Measurements from ENCODE around the gene TCF19. TPM values are rescaled to one million over a fixed set of nuclear protein-coding genes. Genes with fewer than 3 reads are reported as not detected.

TCF19 gene
- total RNA-seq, 1 experiment from 2014 or later: 12.7 TPM

DNA sequence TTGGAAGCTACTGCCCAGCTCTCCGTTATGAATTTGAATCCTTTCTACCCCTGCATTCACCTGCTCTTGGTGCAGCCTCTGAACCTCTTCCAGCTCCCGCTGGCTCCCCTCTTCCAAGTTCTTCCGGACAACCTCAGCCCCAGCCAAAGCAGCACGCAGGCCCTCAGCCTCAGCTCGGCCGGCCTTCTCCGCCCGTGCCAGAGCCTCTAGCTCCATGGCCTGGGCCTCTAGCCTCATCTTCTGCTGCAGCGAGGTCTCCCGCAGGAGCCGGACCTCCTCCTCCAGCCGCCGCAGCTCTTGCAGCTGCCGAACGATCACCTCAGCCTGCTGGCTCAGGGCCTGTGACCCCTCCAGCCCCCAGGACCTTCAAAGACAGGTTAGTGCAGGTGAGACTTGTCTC is 4.0 kb upstream of the TCF19 start (continued):
- TF ChIP-seq PRRX2 (CRISPR knock-in tag; IDR thresholded peaks at IDR 0.05): no peak
- TF ChIP-seq TEAD4 (CRISPR knock-in tag; IDR thresholded peaks at IDR 0.05): no peak
- TF ChIP-seq, protein P1, sequence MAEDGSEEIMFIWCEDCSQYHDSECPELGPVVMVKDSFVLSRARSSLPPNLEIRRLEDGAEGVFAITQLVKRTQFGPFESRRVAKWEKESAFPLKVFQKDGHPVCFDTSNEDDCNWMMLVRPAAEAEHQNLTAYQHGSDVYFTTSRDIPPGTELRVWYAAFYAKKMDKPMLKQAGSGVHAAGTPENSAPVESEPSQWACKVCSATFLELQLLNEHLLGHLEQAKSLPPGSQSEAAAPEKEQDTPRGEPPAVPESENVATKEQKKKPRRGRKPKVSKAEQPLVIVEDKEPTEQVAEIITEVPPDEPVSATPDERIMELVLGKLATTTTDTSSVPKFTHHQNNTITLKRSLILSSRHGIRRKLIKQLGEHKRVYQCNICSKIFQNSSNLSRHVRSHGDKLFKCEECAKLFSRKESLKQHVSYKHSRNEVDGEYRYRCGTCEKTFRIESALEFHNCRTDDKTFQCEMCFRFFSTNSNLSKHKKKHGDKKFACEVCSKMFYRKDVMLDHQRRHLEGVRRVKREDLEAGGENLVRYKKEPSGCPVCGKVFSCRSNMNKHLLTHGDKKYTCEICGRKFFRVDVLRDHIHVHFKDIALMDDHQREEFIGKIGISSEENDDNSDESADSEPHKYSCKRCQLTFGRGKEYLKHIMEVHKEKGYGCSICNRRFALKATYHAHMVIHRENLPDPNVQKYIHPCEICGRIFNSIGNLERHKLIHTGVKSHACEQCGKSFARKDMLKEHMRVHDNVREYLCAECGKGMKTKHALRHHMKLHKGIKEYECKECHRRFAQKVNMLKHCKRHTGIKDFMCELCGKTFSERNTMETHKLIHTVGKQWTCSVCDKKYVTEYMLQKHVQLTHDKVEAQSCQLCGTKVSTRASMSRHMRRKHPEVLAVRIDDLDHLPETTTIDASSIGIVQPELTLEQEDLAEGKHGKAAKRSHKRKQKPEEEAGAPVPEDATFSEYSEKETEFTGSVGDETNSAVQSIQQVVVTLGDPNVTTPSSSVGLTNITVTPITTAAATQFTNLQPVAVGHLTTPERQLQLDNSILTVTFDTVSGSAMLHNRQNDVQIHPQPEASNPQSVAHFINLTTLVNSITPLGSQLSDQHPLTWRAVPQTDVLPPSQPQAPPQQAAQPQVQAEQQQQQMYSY (CRISPR knock-in tag; IDR thresholded peaks at IDR 0.05): no peak
- TF ChIP-seq, protein P2, sequence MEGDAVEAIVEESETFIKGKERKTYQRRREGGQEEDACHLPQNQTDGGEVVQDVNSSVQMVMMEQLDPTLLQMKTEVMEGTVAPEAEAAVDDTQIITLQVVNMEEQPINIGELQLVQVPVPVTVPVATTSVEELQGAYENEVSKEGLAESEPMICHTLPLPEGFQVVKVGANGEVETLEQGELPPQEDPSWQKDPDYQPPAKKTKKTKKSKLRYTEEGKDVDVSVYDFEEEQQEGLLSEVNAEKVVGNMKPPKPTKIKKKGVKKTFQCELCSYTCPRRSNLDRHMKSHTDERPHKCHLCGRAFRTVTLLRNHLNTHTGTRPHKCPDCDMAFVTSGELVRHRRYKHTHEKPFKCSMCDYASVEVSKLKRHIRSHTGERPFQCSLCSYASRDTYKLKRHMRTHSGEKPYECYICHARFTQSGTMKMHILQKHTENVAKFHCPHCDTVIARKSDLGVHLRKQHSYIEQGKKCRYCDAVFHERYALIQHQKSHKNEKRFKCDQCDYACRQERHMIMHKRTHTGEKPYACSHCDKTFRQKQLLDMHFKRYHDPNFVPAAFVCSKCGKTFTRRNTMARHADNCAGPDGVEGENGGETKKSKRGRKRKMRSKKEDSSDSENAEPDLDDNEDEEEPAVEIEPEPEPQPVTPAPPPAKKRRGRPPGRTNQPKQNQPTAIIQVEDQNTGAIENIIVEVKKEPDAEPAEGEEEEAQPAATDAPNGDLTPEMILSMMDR (IDR thresholded peaks at IDR 0.05): no peak
- TF ChIP-seq ZBTB21 (CRISPR knock-in tag; IDR thresholded peaks at IDR 0.05; ENCODE audit: borderline replicate concordance): no peak
- TF ChIP-seq NFYB (CRISPR knock-in tag; conservative IDR thresholded peaks at IDR 0.05; ENCODE audit: low read depth): no peak
- no peak for TF ChIP-seq EMX1 (CRISPR knock-in tag; IDR thresholded peaks at IDR 0.05)
- TF ChIP-seq, protein P3, sequence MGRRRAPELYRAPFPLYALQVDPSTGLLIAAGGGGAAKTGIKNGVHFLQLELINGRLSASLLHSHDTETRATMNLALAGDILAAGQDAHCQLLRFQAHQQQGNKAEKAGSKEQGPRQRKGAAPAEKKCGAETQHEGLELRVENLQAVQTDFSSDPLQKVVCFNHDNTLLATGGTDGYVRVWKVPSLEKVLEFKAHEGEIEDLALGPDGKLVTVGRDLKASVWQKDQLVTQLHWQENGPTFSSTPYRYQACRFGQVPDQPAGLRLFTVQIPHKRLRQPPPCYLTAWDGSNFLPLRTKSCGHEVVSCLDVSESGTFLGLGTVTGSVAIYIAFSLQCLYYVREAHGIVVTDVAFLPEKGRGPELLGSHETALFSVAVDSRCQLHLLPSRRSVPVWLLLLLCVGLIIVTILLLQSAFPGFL (CRISPR knock-in tag; IDR thresholded peaks at IDR 0.05; ENCODE audit: borderline replicate concordance): no peak
- TF ChIP-seq, protein P4, sequence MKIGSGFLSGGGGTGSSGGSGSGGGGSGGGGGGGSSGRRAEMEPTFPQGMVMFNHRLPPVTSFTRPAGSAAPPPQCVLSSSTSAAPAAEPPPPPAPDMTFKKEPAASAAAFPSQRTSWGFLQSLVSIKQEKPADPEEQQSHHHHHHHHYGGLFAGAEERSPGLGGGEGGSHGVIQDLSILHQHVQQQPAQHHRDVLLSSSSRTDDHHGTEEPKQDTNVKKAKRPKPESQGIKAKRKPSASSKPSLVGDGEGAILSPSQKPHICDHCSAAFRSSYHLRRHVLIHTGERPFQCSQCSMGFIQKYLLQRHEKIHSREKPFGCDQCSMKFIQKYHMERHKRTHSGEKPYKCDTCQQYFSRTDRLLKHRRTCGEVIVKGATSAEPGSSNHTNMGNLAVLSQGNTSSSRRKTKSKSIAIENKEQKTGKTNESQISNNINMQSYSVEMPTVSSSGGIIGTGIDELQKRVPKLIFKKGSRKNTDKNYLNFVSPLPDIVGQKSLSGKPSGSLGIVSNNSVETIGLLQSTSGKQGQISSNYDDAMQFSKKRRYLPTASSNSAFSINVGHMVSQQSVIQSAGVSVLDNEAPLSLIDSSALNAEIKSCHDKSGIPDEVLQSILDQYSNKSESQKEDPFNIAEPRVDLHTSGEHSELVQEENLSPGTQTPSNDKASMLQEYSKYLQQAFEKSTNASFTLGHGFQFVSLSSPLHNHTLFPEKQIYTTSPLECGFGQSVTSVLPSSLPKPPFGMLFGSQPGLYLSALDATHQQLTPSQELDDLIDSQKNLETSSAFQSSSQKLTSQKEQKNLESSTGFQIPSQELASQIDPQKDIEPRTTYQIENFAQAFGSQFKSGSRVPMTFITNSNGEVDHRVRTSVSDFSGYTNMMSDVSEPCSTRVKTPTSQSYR (CRISPR knock-in tag; IDR thresholded peaks at IDR 0.05): no peak

DNA sequence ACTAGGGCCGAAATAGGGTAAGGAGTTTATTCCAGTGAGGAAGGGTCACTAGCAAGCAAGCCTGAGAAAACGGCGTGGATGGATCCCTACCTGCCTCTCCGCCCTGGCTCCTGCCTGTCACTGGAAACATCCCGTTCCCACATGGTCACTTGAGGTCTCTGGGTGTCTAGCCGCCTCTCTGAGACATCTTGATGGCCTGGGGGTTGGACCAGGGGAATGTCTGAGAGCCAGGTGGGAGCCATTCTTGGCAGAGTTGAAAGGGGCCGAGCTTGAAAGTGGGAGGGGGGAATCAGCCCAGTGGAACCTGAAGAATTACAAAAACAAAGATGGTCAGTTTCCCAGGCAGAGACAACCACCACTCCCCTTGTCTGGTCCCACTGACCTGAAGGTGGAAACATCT is 1.7 kb upstream of the TCF19 start:
- POLR2A ChIA-PET: no interaction called here
- peaks cover 32% of the 10 kb centered on the region for H3K36me3 Mint-ChIP-seq
- no peaks in the 10 kb centered on the region for H3K27me3 Mint-ChIP-seq (ENCODE audit: low read depth)
- peak overlapping the region; percentile 96 for H3K4me3 Mint-ChIP-seq
- H3K4me1 Mint-ChIP-seq: peaks cover 27% of the 10 kb centered on the region
- DNase-seq (ENCODE audit: low spot score) (no peak), ATAC-seq (no peak)
- CTCF ChIA-PET: interaction anchor here (0.6 to 1.7 kb wide), 4 partner anchors 14 to 243 kb away, joined by 3 to 5 read pairs (median 4); no protein-coding TSS in a partner anchor
- no peaks in the 10 kb centered on the region for H3K9me3 Mint-ChIP-seq
- no peak overlapping the region for H3K27ac Mint-ChIP-seq
- TF ChIP-seq, protein P5, sequence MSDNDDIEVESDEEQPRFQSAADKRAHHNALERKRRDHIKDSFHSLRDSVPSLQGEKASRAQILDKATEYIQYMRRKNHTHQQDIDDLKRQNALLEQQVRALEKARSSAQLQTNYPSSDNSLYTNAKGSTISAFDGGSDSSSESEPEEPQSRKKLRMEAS (CRISPR knock-in tag; IDR thresholded peaks at IDR 0.05): no peak
- no peak for TF ChIP-seq IRF2 (CRISPR knock-in tag; IDR thresholded peaks at IDR 0.05; ENCODE audit: borderline replicate concordance, low read depth)
- TF ChIP-seq, protein P6, sequence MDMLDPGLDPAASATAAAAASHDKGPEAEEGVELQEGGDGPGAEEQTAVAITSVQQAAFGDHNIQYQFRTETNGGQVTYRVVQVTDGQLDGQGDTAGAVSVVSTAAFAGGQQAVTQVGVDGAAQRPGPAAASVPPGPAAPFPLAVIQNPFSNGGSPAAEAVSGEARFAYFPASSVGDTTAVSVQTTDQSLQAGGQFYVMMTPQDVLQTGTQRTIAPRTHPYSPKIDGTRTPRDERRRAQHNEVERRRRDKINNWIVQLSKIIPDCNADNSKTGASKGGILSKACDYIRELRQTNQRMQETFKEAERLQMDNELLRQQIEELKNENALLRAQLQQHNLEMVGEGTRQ (CRISPR knock-in tag; IDR thresholded peaks at IDR 0.05): no peak
- no peak for TF ChIP-seq FOXP1 (CRISPR knock-in tag; IDR thresholded peaks at IDR 0.05; ENCODE audit: borderline replicate concordance)
- TF ChIP-seq ZNF263 (CRISPR knock-in tag; IDR thresholded peaks at IDR 0.05; ENCODE audit: low read depth): no peak
- TF ChIP-seq PRRX2 (CRISPR knock-in tag; IDR thresholded peaks at IDR 0.05): no peak
- TF ChIP-seq, protein P7, sequence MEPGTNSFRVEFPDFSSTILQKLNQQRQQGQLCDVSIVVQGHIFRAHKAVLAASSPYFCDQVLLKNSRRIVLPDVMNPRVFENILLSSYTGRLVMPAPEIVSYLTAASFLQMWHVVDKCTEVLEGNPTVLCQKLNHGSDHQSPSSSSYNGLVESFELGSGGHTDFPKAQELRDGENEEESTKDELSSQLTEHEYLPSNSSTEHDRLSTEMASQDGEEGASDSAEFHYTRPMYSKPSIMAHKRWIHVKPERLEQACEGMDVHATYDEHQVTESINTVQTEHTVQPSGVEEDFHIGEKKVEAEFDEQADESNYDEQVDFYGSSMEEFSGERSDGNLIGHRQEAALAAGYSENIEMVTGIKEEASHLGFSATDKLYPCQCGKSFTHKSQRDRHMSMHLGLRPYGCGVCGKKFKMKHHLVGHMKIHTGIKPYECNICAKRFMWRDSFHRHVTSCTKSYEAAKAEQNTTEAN (CRISPR knock-in tag; IDR thresholded peaks at IDR 0.05): no peak
- TF ChIP-seq, protein P8, sequence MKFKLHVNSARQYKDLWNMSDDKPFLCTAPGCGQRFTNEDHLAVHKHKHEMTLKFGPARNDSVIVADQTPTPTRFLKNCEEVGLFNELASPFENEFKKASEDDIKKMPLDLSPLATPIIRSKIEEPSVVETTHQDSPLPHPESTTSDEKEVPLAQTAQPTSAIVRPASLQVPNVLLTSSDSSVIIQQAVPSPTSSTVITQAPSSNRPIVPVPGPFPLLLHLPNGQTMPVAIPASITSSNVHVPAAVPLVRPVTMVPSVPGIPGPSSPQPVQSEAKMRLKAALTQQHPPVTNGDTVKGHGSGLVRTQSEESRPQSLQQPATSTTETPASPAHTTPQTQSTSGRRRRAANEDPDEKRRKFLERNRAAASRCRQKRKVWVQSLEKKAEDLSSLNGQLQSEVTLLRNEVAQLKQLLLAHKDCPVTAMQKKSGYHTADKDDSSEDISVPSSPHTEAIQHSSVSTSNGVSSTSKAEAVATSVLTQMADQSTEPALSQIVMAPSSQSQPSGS (CRISPR knock-in tag; IDR thresholded peaks at IDR 0.05; ENCODE audit: borderline replicate concordance, low read depth): no peak
- no peak for TF ChIP-seq RORB (CRISPR knock-in tag; IDR thresholded peaks at IDR 0.05)
- no peak for TF ChIP-seq GABPB1 (CRISPR knock-in tag; IDR thresholded peaks at IDR 0.05)
- TF ChIP-seq, protein P9, sequence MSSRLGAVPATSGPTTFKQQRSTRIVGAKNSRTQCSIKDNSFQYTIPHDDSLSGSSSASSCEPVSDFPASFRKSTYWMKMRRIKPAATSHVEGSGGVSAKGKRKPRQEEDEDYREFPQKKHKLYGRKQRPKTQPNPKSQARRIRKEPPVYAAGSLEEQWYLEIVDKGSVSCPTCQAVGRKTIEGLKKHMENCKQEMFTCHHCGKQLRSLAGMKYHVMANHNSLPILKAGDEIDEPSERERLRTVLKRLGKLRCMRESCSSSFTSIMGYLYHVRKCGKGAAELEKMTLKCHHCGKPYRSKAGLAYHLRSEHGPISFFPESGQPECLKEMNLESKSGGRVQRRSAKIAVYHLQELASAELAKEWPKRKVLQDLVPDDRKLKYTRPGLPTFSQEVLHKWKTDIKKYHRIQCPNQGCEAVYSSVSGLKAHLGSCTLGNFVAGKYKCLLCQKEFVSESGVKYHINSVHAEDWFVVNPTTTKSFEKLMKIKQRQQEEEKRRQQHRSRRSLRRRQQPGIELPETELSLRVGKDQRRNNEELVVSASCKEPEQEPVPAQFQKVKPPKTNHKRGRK (CRISPR knock-in tag; IDR thresholded peaks at IDR 0.05; ENCODE audit: borderline replicate concordance): no peak
- no peak for TF ChIP-seq JAZF1 (CRISPR knock-in tag; IDR thresholded peaks at IDR 0.05)

Data from WTC11 (cell line).